ENCODE results near the gene TSC1.
A peak's percentile ranks its signal among the peaks of the same experiment; 100 is the strongest.
"Not testable (repeated sequence)": the region's sequence is repeated elsewhere in the genome, so short reads cannot be mapped to it uniquely, and the experiment has no call there.

The TSC1 gene

DNA sequence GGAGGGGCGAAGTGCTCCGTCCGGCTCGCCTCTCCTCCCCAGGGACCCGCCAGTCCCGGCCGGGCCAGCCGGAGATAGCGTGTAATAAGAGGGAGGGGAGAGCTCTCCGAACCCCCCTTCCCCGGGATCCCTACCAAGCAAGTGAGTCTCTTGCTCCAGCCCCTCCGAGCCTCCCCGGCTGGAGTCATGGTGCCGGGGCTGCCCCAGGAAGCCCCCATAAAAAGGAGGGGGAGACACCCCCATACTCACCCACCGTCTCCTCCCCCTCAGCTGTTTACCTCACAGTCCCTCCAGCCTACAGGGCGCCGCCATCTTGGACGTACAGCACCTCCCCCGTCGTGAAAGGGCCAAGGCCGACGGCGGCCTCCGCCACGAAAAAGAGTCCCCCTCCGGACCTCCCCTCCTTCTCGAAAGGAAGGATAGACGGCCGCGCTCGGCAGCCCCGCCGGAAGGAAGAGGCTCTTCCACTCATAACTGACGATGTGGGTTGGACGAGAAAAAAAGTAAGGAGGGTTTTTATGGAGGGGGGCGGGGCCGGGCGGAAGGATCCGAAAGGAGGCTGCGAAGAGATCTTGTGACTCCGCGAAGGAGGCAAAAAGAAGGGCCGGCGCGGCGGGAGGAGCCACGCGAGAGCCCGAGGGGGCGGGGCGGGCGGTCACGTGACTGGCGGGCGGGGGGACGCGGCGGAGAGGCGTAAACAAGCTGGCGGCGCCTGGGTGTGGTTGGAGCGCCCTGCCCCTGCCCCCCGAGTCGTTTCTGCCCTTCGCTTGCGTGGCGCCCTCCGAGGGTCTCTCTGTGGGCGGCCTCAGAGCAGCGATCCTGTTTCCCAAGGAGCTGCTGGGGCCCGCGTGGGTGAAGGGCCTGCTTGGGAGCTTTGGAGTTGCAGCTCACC, at the start of gene TSC1:
Gene TSC1 (minus strand): TSS at position 323 of the 892 bp plus-strand sequence. CDS start 15,744 bp downstream, outside the sequence.
- Histone ChIP-seq H3K27ac (peak within 1 kb of the TSS; percentile 95 to 100 (median 99)), H3K4me3 (peak within 1 kb of the TSS; percentile 86 to 100 (median 98))

DNA sequence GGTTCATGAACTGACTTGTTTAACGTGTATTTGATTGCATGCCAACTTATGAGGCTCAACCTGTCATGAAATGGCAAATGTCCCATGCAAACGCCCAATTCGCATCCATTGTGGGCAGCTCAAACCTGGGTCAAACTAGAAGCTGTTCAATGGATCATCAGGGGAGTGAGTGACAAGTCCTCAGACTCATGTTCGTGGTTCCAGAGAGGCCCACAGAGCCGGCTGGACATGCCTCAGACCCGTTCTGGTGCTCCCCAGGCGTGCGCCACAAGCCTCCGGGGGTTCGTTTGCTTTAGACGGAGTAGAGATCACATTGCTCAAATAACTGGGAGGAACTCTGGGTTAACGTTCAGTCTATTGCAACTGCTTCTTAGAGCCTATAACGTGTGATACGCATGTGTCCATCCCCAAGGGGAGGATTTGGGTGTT, 49.1 kb upstream of the TSC1 start:
- Histone ChIP-seq H3K27ac (peak overlapping the region in 10 of 21 experiments; percentile 36 to 78 (median 64)), H3K4me3 (no peak overlapping the region)

DNA sequence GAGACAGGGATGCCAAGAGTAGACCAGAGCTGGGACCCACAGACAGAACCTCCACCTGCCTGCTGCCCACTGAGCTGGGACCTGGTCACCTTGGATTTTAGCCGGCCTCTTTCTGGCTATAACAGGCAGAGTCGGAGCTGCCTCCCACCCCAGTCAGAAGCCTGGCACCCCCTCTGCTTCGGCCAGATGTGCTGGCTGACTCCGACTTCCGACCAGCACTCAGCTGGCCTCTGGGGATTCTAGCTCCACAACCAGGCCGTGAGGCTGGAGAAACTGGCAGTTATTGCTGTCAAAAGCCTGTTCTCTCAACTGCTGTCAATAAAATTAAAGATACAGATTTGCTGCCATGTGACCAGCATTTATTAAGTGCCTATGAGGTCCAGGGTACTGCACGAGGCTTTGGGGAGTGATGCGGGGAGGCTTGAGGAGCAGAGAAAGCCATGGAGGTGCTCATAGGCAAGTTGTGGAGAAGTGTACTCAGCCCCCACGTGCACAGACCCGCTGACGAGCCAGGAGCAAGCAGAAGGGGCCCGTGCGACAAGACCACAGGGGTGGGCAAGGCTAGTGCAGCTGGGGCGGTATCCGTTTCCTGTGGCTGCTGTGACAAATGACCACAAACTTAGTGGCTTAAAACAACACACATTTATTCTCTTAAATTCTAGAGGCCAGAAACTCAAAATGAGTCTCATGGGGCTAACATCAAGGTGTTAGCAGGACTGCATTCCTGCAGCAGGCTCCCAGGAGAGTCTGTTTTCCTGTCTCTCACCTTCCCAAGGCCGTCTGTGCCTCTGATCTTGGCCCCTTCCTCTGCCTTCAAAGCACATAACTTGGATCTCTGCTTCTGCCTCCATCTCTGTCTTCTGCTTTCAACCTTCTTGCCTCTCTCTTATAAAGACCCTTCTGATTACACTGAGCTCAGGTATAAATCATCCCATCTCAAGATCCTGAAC, 47.2 kb upstream of the TSC1 start:
- peak overlapping the region in 1 of 21 experiments; percentile 36 for H3K27ac ChIP-seq
- no peak overlapping the region for H3K4me3 ChIP-seq

DNA sequence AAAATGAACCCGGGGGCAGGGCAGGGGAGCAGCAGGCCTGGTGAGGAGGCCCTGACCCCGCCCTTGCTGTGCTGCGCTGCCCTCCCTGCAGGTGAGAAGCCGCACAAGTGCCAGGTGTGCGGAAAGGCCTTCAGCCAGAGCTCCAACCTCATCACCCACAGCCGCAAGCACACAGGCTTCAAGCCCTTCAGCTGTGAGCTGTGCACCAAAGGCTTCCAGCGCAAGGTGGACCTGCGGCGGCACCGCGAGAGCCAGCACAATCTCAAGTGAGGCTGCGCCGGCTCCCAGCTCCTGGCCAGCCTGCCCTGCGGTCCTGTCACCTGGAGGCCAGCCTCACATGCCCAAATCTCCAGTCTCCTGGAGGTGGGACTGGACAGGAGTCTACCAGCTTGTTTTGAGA, 46.4 kb upstream of the TSC1 start:
- Histone ChIP-seq H3K27ac (no peak overlapping the region), H3K4me3 (no peak overlapping the region)

DNA sequence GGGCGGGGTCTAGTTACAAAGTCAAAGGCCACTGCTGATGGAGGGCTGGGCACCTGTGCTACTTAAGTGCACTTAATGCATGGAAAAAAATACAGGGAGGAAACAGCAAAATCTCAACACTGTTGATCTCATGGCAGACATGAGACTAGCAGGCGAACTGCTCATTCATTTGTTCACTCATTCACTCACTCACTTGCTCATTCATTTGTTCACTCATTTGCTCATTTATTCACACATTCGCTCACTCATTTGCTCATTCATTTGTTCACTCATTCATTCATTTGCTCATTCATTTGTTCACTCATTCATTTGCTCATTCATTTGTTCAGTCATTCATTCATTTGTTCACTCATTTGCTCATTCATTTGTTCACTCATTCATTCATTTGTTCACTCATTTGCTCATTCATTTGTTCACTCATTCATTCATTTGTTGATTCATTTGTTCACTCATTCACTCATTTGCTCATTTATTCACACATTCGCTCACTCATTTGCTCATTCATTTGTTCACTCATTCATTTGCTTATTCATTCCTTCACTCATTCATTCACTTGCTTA, 45.7 kb upstream of the TSC1 start:
- not testable (repeated sequence) for H3K4me3 ChIP-seq, H3K27ac ChIP-seq

GRCh38 chr9:132989414-132989996, 45.1 kb upstream of the TSC1 start:
- Histone ChIP-seq H3K27ac (no peak overlapping the region), H3K4me3 (no peak overlapping the region)

DNA sequence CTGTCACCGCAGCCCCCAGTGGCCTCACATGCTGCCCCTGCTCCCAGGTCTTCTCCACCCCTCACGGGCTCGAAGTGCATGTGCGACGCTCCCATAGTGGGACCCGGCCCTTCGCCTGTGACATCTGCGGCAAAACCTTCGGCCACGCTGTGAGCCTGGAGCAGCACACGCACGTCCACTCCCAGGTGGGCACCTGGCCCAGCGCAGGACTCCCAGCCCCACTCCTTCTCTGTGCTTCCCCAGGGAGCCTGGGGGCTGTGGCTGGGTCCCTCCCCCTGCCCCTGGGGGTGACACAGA, 44.5 kb upstream of the TSC1 start:
- no peak overlapping the region for H3K4me3 ChIP-seq
- H3K27ac ChIP-seq = no peak overlapping the region

- Histone ChIP-seq H3K27ac (no peak overlapping the region), H3K4me3 (no peak overlapping the region)
Measured at GRCh38 chr9:132988244-132989013, 44.0 kb upstream of the TSC1 start.

- Histone ChIP-seq H3K4me3 (no peak overlapping the region), H3K27ac (no peak overlapping the region)
Measured at GRCh38 chr9:132986640-132987620, 42.5 kb upstream of the TSC1 start.

- no peak overlapping the region for H3K27ac ChIP-seq
- H3K4me3 ChIP-seq = no peak overlapping the region
Measured at GRCh38 chr9:132986114-132986513, 41.7 kb upstream of the TSC1 start.

DNA sequence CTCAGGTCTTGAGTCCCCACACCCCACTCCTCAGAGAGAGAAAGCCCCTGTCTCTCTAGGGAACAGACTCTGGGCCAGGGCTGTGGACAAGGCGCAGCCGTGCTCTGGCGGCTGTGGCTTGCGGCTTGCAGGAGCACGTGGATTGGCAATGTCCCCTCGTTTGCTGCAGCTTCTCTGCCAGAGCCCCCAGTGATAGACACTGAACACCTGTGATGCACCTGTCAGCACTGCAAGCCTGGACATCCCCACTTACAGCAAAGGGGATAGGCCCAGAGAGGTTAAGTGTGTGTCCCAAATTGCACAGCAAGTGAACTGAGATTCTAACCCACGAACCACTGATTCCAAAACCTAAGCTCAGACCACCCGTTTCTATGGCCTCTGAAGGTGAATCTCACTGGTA, 41.1 kb upstream of the TSC1 start:
- Histone ChIP-seq H3K27ac (no peak overlapping the region), H3K4me3 (no peak overlapping the region)

GRCh38 chr9:132985071-132985350, 40.6 kb upstream of the TSC1 start:
- H3K4me3 ChIP-seq = no peak overlapping the region
- H3K27ac ChIP-seq = no peak overlapping the region

- Histone ChIP-seq H3K4me3 (no peak overlapping the region), H3K27ac (no peak overlapping the region)
Measured at GRCh38 chr9:132984202-132985070, 40.0 kb upstream of the TSC1 start.

- Histone ChIP-seq H3K27ac (no peak overlapping the region), H3K4me3 (no peak overlapping the region)
Measured at GRCh38 chr9:132983491-132984201, 39.2 kb upstream of the TSC1 start.

DNA sequence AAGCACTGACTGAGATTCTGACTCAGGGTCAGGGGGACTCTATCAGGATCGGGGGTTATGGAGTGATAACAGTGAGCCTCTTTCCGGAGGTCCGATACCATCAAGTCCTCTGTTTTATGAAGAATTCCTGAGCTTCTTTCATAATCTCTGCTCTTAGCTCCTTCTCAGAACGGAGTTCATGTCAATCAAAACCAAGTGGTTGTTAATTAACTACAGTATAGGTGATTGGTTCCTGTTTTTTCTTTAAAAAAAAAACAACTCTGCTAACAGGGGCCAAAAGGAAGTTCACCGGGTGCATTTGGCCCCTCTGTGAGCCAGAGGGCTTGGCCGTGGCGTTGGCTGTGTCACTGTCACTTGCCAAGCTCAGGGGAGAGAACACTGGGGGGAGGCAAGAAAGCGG, 38.0 kb upstream of the TSC1 start:
- no peak overlapping the region for H3K27ac ChIP-seq
- no peak overlapping the region for H3K4me3 ChIP-seq

DNA sequence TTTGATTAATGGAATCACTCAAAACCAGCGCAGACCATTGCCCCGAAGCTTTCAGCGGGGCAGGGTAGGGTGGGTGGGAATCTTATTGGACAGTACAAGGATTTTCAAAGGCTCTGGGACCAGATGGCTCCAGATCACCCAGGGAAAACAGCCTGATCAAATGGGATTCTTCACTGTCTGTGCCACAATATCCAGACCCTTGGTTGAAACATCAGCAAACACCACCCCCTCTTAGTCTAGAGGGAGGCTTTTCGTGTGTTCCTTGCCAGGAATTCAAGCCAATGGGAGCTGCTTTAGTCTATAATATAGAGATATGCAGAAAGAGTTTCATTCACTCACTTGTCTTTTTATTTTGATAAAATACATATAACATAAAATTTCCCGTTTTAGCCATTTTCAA, 35.7 kb upstream of the TSC1 start:
- no peak overlapping the region for H3K4me3 ChIP-seq
- H3K27ac ChIP-seq = no peak overlapping the region

All from skin epidermis (tissue), 12 donors.